GM19035 (cell line): ENCODE data around the gene TOM1L2.
"Not testable (repeated sequence)": the region's sequence is repeated elsewhere in the genome, so short reads cannot be mapped to it uniquely, and the experiment has no call there.

ENCODE experiments used
- ATAC-seq: cut with Tn5 transposase; IDR thresholded peaks from one replicate; pipeline ENCODE4 v1.9.1; 2021; ENCODE audit not compliant: unreplicated experiment

The TOM1L2 gene

DNA sequence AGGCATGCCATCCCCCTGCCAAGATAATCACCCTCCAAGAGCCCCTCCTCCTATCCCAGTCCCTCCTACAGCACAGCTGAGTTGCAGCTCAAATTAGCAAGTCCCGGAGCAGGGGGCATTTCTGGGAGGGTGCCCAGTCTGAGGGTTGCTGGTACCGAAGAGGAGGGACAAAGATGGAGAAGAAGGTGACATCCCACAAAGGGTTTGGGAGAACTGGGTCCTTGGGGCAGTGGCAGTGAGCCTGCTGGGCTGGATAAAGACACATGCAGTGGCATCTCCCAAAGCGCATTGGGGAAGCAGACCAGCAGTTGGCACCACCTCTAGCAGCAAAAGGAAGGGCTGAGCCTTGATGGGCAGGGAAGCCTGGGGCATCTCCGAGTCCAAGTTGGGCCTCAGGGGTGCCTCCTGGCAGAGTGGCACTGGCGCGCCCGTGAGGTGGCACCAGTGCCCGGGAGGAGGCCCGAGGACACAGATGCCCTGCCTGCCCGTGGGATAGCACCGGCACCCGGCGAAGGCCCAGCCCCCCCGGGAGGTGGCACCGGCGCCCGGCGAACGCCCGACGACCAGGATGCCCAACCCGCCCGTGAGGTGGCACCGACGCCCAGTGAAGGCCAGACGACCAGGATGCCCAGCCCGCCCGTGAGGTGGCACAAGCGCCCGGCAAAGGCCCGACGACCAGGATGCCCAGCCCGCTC lies 622 bp downstream of the TOM1L2 start:
- ATAC-seq, result no peak

DNA sequence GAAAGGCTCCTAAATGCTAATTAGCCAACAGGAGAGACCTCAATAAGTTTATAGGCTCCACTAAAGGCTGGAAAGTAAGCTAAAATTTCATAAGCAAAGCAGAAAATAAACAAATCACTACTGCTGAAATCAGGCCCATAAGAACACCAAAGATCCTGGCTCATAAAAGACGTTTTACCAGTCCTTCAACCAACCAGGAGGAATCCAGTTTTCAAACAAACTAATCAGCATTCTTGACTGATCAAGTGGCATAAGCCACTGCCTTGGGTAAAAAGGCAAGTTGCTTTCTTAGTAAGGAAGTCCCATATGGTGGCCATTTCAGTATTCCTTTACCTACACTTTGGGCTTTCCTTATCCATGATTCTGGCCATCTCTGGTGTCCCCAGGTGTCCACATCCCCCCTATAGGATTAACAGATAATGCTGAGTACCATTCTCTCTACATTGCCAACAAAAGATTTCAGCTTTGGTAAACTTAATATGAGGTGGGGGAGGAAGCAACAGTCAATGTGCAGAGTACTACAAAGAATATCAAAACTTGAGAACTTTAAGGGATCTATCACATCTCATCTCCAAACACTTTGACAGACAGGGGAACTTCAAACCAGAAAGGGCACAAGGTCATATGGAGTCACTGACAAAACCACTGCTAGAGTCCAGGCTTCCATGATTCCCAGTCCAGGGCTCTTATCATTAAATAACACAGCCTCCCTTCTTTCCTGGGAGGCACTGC lies 1.3 kb downstream of the TOM1L2 start:
- ATAC-seq, result no peak

DNA sequence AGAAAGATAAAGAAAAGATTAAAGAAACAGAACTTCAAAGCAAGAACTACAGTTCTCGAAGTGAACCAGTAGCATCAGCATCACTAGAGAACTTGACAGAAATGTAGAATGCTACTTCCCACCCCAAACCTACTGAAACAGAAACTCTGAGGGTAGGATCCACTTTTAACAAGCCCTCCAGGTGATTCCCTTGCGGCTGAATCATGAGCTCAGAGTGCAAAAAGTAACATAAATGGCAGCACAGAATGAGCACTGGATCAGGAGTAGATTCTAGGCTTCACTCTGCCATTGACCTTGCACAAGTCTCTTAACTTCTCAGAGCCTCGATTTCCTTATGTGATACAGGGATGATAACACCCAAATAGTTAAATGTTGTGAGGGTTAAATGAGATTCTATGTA lies 5.8 kb downstream of the TOM1L2 start:
- no peak for ATAC-seq

DNA sequence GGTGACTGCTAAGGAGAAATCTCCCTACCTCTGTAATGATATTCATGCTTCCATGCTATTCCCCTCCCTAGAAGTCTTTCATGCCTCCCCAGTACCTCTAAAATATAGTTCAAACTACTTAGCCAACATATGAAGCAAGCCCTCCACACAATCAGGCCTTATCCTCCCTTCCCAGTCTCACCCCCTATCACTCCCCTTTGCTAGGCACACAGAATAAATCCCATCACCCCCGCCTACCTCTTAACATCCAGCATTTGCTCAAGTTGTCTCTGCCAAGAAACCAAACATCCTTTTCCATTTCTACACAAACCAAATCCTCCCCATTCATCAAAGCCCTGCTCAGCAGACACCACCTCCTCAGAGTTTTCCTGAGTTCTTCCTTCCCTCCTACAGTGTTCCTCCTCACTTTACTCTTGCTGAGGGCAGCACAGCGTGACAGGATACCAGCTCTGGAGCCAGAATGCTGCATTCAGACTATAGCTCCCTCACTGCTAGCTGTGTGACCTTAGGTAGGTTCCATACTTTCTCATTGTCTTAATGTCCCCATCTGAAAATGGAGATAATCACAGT lies 7.0 kb downstream of the TOM1L2 start:
- ATAC-seq, result no peak

DNA sequence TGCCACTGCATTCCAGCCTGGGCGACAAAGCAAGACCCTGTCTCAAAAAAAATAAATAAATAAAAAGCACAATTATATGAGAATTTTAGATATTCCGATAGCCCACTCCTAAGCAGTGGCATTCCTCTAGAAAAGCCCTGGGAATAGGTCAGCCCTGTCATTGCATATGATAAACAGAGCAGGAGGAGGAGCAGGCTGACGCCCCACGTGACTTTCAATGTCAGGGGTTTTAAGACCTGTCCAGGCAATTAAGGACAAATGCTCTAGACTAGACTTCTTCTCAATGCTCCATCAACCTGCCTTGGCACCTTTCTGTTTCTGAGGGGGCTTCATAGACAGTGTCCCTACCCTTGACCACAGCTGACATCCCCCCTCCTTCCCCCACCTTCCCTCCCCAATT lies 7.5 kb downstream of the TOM1L2 start:
- ATAC-seq, result no peak

DNA sequence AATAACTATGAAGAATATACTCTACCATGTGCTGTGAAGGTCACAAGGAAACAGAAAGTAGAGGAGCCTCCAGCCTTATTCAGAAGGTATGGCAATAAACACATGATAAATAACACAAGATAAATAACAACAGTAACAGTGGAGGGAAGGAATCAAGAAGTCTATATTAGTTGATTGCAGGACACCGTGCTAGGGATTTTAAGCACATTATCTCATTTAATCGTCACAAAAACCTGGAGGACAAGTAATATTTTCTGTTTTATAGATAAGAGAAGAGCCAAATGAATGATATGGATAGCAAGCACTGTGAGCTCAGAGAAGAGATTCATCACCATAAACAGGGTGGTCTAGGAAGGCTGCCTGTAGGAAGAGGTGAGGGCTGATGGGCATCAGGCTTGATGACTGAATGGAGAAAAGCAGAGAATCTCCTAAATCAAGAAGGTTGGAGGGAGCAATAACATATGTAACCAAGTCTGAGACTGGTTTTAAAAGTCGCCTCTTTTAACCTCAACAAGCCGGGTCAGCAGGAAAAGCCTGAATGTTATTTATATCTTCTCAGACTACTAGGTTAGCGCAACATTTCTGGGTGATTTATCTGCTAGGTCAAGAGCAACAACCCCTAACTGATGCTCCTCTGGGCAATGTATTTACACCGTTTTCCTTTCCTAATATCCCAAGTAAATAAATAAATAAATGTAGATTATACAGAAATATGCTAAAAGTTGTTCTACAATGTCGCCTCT lies 8.3 kb downstream of the TOM1L2 start:
- ATAC-seq, result no peak

DNA sequence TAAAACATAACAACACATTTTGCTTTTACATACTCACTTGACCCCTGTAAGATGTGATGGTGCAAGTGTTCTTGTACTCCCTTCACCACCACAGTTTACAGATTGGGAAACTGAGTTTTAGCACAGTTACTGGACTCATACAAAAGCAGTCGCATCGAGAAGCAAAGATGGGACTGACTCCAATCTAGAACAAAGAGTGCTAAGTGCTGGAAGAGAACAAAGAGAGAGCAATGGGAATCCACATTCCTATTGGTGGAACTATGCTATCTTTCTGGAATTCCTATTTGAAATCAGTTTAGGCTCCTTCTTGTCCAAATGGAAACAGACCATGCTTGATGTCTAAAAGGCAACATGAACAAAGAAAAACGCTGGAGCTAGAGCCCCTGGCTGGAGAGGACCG lies 9.1 kb downstream of the TOM1L2 start:
- ATAC-seq, result no peak

DNA sequence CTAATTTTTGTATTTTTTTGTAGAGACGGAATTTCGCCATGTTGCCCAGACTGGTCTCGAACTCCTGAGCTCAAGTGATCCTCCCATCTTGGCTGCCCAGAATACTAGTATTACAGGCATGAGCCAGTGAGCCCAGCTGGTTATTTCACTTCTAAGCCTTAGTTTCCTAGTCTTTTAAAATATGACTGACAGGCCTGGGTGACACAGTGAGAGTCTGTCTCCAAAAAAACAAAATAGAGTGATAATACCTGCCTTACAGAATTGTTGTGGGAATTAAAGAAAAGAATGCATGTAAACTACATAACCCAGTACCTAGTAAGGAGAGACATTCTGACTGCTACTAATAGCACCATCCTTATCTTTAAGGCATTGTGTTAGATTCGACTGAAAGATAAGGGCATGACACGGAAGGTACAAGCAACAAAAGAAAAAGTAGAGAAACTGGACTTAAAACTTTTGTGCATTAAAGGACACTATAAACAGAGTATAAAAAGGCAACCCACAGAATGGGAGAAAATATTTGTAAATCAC lies 11.6 kb downstream of the TOM1L2 start:
- ATAC-seq, result no peak

DNA sequence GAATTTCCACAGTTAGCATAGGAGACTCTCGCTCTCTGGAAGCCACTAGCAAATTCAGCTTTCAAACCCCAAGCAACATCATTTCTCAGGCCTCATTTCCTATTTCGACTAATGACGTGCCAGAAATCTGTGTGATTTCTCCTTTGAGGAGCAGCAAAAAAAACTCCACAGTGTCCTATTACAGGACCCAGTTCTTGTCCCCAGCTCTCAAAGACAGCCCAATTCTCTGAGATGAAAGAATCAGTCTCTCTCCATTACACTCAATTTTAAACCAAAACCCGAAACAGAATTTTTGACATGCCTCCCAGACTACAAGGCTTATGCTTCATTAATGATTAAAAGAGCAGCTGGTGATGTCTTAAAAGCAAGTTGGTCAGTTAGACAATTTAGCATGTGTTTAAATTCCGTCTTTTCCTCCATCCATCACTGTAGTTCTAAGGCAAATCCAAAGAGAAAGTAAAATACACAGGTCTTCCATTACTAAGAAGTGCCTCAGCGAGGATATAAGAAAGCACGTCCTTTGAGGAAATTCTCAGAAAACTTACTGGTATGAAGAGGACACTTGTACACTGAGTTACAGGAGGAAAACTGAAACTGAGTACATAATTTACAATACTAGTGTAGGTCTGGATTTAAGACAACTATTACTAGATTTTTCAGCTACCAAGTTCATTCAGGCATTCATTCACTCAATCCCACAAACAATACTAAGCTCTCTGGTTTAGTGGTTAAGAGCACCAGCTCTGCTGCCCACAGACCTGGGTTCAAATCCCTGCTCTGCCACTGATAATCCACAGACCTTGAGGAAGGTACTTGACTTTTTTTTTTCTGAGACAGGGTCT lies 12.5 kb downstream of the TOM1L2 start:
- ATAC-seq, result no peak

DNA sequence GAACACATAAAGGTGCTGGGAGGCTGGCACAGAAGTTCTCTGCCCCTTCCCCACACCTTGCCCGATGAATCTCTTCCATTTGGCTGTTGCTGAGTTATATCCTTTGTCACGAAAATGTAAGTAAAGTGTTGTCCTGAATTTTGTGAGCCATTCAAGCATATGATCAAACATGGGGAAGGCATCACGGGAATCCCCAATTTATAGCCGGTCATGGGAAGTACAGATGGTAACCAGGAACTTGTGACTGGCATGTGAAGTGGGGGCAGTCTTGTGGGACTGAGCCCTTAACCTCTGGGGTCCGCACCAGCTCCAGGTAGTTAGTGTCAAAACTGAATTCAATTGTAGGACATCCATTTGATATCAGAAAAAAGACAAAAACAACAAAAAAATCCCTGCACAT lies 13.2 kb downstream of the TOM1L2 start:
- ATAC-seq, result no peak

DNA sequence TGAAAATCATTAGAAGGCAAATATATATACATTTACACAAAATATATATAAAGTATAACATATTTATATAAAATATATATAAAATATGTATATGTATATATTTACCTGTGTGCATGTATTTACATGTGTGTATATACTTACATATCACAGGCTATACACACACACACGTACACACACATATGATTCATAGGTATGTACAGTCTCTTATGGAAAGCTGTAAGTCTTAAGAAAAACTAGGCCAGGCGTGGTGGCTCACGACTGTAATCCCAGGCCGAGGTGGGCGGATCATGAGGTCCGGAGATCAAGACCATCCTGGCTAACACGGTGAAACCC lies 14.7 kb downstream of the TOM1L2 start:
- ATAC-seq, result no peak

DNA sequence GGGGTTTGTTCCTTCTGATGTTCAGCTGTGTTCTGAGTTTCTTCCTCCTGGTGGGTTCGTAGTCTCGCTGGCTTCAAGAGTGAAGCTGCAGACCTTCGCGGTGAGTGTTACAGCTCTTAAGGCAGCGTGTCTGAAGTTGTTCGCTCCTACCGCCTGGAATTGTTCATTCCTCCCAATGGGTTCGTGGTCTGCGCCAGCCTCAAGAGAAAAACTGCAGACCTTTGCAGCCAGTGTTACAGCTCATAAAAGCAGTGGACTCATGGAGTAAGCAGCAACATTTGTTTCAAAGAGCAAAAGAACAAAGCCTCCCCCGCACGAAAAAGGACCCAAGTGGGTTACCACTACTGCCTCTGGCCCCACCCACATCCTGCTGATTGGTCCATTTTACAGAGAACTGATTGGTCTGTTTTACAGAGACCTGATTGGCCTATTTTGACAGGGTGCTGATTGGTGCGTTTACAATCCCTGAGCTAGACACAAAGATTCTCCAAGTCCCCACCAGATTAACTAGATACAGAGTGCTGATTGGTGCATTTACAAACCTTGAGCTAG lies 16.3 kb downstream of the TOM1L2 start:
- not testable (repeated sequence) for ATAC-seq

DNA sequence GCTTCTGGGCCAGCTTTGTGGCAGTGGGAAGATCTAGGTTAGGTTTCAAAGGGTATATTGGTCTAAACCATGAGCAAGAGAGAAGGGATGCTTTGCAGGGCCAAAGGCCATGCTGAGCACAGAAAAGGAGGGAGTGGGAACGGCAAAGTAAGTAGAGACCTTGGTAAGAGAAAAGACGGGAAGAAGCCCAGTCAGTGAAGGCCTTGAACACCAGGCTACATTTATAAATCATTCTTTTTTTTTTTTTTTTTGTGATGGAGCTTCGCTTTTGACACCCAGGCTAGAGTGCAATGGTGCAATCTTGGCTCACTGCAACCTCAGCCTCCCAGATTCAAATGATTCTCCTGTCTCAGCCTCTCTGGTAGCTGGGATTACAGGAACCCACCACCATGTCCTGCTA lies 18.1 kb downstream of the TOM1L2 start:
- no peak for ATAC-seq

DNA sequence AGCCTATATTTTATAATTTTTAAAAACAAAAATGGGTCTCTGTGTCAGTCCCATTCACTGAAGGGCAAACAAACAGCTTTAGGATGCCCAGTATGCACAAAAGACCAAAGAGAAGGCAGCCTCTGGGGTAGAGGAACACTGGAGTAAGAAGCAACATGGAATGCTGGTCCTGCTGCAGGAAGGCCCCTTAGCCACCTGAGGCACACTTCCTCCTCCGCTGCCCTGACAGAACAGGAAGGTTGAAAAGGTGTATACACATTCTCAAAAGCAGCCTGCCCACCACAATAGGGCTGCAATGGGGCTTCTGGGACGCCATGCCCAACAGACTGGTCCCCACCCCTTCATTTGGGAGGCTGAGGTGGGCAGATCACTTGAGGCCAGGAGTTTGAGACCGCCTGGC lies 19.5 kb downstream of the TOM1L2 start:
- no peak for ATAC-seq

DNA sequence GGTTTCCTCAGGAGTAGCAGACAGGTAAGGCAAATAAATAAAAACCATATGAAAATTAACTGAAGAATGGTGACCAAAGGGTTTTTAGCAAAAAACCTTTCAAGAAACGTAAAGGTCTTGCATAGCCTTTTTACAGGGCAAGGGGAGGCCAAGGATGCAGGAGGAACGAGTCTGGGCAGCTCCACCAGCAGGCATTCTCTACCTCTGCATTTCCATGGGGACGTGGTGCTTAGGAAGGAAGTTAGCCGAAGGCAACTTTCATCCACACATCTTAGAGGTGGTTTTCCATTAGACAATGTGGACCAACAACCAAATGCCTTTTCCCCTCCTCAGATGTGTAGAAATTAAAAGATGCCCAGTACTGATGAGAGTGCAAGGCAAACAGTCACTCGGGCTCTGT lies 20.7 kb downstream of the TOM1L2 start:
- ATAC-seq, result no peak

DNA sequence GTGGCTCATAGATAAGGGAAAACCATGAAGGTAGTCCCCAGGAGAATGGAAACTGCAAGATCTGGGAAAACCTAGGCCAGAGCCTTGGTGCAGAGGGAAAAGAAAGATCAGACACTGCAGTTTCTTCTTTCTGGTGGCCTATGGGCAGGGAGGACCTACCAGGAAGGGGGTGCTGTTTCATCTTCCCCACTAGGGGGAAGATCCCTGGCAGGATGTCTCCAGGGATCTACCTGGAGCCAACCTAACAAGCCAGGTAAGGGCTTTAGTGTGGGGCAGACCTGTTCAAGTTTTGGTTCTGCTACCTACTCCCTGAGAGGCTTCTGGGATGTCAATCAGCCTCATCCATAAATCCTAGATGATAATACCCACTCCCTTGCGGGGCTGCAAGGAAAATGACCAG lies 21.4 kb downstream of the TOM1L2 start:
- ATAC-seq, result no peak

DNA sequence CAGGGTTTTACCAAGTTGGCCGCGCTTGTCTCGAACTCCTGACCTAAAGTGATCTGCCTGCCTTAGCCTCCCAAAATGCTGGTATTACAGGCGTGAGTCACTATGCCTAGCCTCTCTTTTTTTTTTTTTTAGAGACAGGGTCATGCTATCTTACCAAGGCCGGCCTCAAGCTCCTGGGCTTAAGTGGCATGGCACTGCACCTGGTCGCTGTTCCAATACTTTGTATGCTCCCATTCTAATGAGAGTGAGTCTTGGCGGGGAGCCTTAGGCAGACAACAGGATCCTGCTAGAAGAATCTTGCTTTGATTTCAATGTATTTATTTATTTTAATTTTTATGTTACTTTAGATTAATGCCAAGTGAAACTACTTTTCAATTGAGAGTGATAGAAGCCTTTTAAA lies 21.9 kb downstream of the TOM1L2 start:
- ATAC-seq, result no peak

DNA sequence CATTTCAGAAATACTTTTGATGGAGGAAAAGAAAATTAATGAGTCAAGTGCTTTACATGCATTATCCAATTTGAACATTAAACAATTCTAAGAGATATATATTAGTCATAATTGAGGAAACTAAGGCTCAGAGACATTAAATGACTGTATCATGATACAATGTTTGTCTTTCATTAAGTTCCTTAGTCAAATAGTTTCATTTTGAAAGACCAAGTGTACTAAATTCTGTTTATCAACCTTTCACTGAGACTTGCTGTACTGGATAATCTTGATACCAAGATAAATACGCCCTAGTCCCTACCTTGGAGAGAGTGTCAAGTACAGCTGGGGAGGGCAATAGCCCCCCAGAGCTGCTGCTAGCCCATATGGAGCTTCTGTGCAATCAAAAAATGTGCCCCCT lies 24.2 kb downstream of the TOM1L2 start:
- ATAC-seq, result no peak

DNA sequence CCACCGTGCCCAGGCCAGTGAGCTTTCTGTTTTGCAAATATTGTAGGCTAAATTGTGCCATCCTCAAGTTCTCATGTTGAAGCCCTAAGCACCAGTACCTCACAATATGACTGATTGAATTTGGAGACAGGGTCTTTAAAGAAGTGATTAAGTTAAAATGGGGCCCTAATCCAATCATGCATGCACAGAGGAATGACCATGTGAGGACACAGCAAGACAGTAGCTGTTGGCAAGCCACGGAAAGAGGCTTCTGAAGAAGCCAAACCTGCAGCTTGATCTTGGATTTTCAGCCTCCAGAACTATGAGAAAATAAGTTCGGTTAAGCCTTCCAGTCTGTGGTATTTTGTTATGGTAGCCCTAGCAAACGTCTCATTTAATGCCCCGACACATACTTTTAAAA lies 24.9 kb downstream of the TOM1L2 start:
- no peak for ATAC-seq

DNA sequence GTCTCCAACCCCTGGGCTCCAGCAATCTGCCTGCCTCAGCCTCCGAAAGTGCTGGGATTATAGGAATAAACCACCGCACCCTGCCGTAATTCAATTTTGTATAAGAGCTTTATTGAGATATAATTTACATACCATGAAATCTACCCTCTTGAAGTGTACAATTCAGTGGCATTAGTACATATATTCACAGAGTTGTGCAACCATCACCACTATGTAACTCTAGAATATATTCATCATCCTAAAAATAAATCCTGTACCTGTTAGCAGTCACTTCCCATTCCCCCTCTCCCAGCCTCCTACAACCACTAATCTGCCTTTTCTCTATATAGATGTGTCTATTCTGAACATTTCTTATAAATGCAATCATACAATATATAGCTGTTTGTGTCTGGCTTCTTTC lies 26.1 kb downstream of the TOM1L2 start:
- ATAC-seq, result no peak

DNA sequence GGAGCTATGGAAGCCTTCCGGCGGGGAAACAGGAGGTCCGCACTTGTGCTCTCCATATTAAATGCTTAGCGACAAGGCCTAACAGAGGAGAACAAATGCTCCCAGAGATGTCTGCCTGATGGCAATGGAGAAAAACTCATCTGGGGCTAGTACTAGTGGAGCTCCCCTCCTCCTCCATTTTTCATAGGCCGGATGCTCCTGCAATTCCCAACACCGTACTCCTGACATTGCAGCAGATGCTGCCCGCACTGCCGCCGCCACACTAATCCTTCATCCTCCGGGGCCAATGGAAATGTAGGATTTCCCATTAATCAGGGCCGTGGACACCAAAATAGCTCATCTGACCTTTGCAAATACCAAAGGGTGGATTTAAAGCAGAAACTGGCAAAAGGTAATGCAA lies 27.5 kb downstream of the TOM1L2 start:
- ATAC-seq, result no peak
